Spleen (tissue), 11 donors: ENCODE results near the gene SV2C. TPM values are rescaled to one million over a fixed set of nuclear protein-coding genes. Genes with fewer than 3 reads are reported as not detected.
A peak's percentile ranks its signal among the peaks of the same experiment; 100 is the strongest.

Experiments used
- DNase-seq: peaks from one replicate; pipeline ENCODE4 v3.0.0-alpha.2; 2020
- H3K27ac ChIP-seq, 8 donors: fragments of 200-600 bp; sonication (generic) in 7 of 8; 1 replicate in 4 of 8; 2 replicates in 4 of 8; pipeline versions ENCODE4 v1.5.0 to v1.8.0; 2016 to 2021; ENCODE audit warnings: inconsistent platforms in 4 of 8, mild to moderate bottlenecking in 4 of 8, moderate library complexity in 1 of 8
- H3K27me3 ChIP-seq, 7 donors: fragments of 200-600 bp; sonication (generic) in 6 of 7; replicated peaks in 1 of 7; 1 replicate in 4 of 7; 2 replicates in 3 of 7; pipeline versions ENCODE4 v1.5.0 to v1.8.0; 2016 to 2021; ENCODE audit warnings: inconsistent platforms in 3 of 7, mild to moderate bottlenecking in 1 of 7
- H3K36me3 ChIP-seq, 6 donors: fragments of 200-600 bp; sonication (generic) in 5 of 6; 1 replicate in 4 of 6; 2 replicates in 2 of 6; pipeline versions ENCODE4 v1.5.0 to v1.8.0; 2016 to 2021; ENCODE audit warnings: inconsistent platforms in 2 of 6
- H3K4me1 ChIP-seq, 6 donors: fragments of 200-600 bp; sonication (generic) in 5 of 6; 1 replicate in 3 of 6; 2 replicates in 3 of 6; pipeline versions ENCODE4 v1.5.0 to v1.8.0; 2016 to 2021; ENCODE audit warnings: inconsistent platforms in 3 of 6
- H3K4me3 ChIP-seq, 8 donors: fragments of 200-600 bp; sonication (generic) in 7 of 8; 1 replicate in 4 of 8; 2 replicates in 4 of 8; pipeline versions ENCODE4 v1.5.0 to v1.8.0; 2016 to 2021; ENCODE audit warnings: inconsistent platforms in 4 of 8, mild to moderate bottlenecking in 4 of 8, moderate library complexity in 2 of 8
- H3K9me3 ChIP-seq, 8 donors: fragments of 200-600 bp; sonication (generic) in 7 of 8; 1 replicate in 4 of 8; 2 replicates in 4 of 8; pipeline versions ENCODE4 v1.5.0 to v1.8.0; 2016 to 2021; ENCODE audit warnings: inconsistent platforms in 4 of 8
- POLR2A ChIP-seq, 3 donors: fragments of 450-650 bp; IDR thresholded peaks; one replicate each; pipeline ENCODE4 v1.5.1; 2017; ENCODE audit warnings: antibody characterized with exemption in 3 of 3, mild to moderate bottlenecking in 1 of 3
- POLR2AphosphoS5 ChIP-seq, 3 donors: sonication (generic); formaldehyde crosslinking; IDR thresholded peaks; one replicate each; pipeline ENCODE4 v1.5.1; 2017; ENCODE audit warnings: antibody characterized with exemption in 3 of 3
- WGBS, 5 donors: extraction: QIAGEN DNeasy Blood & Tissue Kit in 3 of 5; methylation state at CpG; one replicate each; pipeline versions ENCODE4 v1.1.5 to v1.1.7; 2013 to 2018; 5-methylcytosine and 5-hydroxymethylcytosine counted together
- intact Hi-C: fragments of 100-400 bp; cut with DNase I; formaldehyde crosslinking; loops from one replicate; pipeline ENCODE4 v1.15.0; 2023; ENCODE audit warnings: low total_unique reads
- polyA plus RNA-seq, 3 donors: library from polyadenylated mRNA; stranded (reverse); fragments of 200-250 nt; gene quantifications; one replicate each; pipeline ENCODE4 v1.2.1, GENCODE V29; 2013
- total RNA-seq, 7 donors: library from RNA; depleted of rRNA in 3 of 7; stranded (reverse); fragments of >200 nt in 3 of 7; fragmentation: NEBNext Ultra II Directional in 4 of 7; extraction: Animal tissue kit (Norgen Biotek cat#: 25700) in 4 of 7; gene quantifications; one replicate each; pipeline versions ENCODE4 v1.1.0 to v1.2.1, GENCODE V29; 2016 to 2021
- TF ChIP-seq, protein P1 (sequence below), 11 experiments: fragments of 200-600 bp in 7 of 11; fragments of 450-650 bp in 4 of 11; sonication (generic) in 4 of 11; IDR thresholded peaks in 8 of 11; conservative IDR thresholded peaks in 3 of 11; 1 replicate in 7 of 11; 2 replicates in 4 of 11; pipeline versions ENCODE4 v1.4.0 to v1.8.0; 2016 to 2021; ENCODE audit warnings: antibody characterized with exemption in 11 of 11, inconsistent platforms in 4 of 11, mild to moderate bottlenecking in 1 of 11
- donor health status: healthy with polysubstance abuse.
- donor health status: DM: no; HTN: no; CAD: no; lungs with moderate emphysema.
- donor health status: DM: no; HTN: no; CAD: no.
- donor health status: Bipolar disorder and iron deficiency.
- donor health status: healthy.
- donor health status: DM: no; HTN: no; CAD: no.
- donor health status: DM: yes; HTN: yes; CAD: no.

Gene SV2C
- total and polyA plus RNA-seq, 10 donors: 0.02 to 0.43 (median 0.11) TPM

DNA sequence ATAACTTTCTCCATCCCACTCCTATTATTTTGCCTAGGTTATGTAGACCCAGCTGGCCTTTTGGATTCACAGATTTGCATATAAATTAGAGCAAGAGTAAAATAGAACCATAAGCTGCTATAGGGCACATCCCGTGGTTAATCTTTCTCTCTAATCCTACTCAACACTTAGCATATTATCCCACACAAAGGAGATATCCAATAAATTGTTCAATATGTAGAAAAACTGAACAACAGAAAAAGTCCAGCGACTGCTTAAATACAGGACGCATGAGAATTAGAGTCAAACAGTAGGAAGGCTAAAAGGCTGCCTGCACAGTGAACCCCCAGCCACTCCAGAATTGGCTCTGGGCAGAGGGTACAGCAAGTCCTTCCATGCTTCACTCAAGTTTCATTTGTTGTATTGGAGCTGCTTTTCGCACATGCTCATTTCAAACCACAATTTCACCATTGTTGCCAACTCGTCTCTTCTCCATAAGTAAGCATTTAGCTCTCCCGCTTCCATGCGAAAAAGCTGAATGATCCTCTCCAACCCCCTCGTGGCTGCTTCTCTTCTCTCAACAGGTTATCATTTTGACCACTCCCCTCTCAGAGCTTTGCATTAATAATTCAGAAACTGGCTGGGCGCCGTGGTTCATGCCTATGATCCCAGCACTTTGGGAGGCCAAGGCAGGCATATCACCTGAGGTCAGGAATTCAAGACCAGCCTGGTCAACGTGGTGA is 305.8 kb downstream of the SV2C start:
- no peaks in the 10 kb centered on the region for H3K9me3 ChIP-seq
- H3K27me3 ChIP-seq: no peaks in the 10 kb centered on the region
- no peaks in the 10 kb centered on the region for H3K36me3 ChIP-seq
- WGBS, 5 donors: 86 to 92% (median 91%) methylated on average over 11 of the region's 11 CpGs
- TF ChIP-seq POLR2A (IDR thresholded peaks at IDR 0.05): no peak
- TF ChIP-seq, protein P1, sequence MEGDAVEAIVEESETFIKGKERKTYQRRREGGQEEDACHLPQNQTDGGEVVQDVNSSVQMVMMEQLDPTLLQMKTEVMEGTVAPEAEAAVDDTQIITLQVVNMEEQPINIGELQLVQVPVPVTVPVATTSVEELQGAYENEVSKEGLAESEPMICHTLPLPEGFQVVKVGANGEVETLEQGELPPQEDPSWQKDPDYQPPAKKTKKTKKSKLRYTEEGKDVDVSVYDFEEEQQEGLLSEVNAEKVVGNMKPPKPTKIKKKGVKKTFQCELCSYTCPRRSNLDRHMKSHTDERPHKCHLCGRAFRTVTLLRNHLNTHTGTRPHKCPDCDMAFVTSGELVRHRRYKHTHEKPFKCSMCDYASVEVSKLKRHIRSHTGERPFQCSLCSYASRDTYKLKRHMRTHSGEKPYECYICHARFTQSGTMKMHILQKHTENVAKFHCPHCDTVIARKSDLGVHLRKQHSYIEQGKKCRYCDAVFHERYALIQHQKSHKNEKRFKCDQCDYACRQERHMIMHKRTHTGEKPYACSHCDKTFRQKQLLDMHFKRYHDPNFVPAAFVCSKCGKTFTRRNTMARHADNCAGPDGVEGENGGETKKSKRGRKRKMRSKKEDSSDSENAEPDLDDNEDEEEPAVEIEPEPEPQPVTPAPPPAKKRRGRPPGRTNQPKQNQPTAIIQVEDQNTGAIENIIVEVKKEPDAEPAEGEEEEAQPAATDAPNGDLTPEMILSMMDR (IDR thresholded peaks at IDR 0.05 in 8 of 11, conservative IDR thresholded peaks at IDR 0.05 in 3 of 11): no peak
- TF ChIP-seq POLR2AphosphoS5 (IDR thresholded peaks at IDR 0.05): no peak
- no peak overlapping the region for H3K4me3 ChIP-seq
- intact Hi-C loops: no loop called here
- H3K4me1 ChIP-seq: peaks cover 0 to 25% (median 14%) of the 10 kb centered on the region in 6 donors
- H3K27ac ChIP-seq: no peak overlapping the region
- DNase-seq: no peak

DNA sequence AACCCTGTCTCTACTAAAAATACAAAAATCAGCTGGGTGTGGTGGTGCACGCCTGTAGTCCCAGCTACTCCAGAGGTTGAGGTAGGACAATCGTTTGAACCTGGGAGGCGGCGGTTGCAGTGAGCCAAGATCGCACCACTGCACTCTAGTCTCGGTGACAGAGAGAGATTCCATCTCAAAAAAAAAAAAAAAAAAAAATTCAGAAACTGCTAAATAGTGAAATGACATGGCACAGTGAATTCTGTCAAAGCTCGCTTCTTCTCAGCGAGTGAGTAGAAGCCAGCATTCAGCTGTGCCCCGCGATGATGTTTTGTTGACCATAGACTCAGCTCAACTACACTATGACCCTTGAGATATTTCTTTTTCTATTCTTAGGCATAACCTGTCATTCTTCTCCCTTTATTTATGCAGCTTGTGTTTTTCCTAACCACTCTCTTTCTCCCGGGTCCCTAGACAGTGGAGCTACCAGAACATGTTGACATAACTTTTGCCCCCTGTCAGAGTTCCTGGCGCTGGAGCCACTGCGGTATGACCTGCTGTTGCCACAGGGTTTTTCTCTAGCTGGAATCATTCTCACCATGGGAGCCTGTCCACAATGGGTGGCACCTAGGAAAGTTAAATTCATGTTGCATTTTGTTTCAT is 306.5 kb downstream of the SV2C start:
- TF ChIP-seq POLR2AphosphoS5 (IDR thresholded peaks at IDR 0.05) (no peak), POLR2A (IDR thresholded peaks at IDR 0.05) (no peak)
- TF ChIP-seq, protein P1 (IDR thresholded peaks at IDR 0.05 in 8 of 11, conservative IDR thresholded peaks at IDR 0.05 in 3 of 11): no peak
- WGBS, 5 donors: 83 to 91% (median 87%) methylated on average over 13 of the region's 13 CpGs
- no peak overlapping the region for H3K27ac ChIP-seq
- intact Hi-C loops: no loop called here
- H3K4me3 ChIP-seq: no peak overlapping the region
- no peaks in the 10 kb centered on the region for H3K36me3 ChIP-seq
- H3K9me3 ChIP-seq: no peaks in the 10 kb centered on the region
- no peaks in the 10 kb centered on the region for H3K27me3 ChIP-seq
- no peak for DNase-seq
- H3K4me1 ChIP-seq: peaks cover 0 to 25% (median 14%) of the 10 kb centered on the region in 6 donors

DNA sequence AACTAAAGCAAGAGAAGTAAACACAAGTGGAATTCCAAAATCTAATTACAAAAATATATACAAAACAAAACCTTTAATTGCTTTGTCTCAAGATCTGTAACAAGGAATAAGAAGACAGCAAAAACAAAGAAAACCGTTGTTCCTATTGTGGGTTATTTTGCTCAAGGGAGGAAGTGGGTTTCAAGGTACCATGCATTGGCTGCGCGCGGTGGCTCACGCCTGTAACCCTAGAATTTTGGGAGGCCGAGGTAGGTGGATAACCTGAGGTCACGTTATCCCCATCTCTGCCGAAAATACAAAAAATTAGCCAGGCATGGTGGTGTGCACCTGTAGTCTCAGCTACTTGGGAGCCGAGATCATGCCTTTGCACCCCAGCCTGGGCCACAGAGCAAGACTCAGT is 307.8 kb downstream of the SV2C start:
- Histone ChIP-seq H3K4me1 (peaks cover 0 to 25% (median 14%) of the 10 kb centered on the region in 6 donors), H3K9me3 (no peaks in the 10 kb centered on the region), H3K4me3 (no peak overlapping the region), H3K27me3 (no peaks in the 10 kb centered on the region), H3K27ac (peak overlapping the region in 3 of 8 donors; percentile 29 to 41 (median 34)), H3K36me3 (no peaks in the 10 kb centered on the region)
- DNase-seq: no peak
- intact Hi-C loops: no loop called here
- 31 to 59% (median 45%) methylated on average over 9 of the region's 9 CpGs for WGBS, 5 donors
- no peak for TF ChIP-seq POLR2AphosphoS5 (IDR thresholded peaks at IDR 0.05)
- TF ChIP-seq, protein P1 (IDR thresholded peaks at IDR 0.05 in 8 of 11, conservative IDR thresholded peaks at IDR 0.05 in 3 of 11): no peak
- no peak for TF ChIP-seq POLR2A (IDR thresholded peaks at IDR 0.05)

DNA sequence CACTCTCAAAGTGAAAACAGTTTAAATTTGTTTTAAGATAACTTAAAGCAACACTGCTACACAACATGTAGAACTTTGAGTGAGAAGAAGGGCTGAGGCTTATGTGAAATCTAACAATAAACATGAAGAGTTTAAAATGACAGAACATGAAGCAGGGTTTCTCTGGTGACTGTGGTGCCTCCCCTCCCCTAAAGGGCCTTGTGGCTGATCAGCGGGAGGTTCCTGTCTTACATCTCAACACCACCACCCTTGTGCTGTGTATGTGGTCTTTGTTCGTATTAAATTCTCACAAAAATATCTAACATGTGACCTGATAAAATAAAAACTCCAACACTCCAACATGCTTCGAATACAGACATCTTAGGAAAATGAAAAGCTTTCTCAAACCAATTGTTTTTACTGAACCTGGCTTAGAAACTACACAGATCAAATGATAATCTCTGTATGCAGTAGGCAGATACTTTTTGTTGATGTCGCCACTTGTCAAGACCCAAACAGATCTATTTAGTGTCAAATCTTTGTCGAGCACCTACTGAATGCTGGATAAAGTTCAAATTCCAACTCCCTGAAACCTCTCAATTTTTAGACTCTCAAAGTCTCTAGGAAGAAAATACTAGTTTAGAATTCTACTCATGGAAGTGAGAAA is 310.0 kb downstream of the SV2C start:
- TF ChIP-seq POLR2AphosphoS5 (IDR thresholded peaks at IDR 0.05) (no peak), POLR2A (IDR thresholded peaks at IDR 0.05) (no peak)
- TF ChIP-seq, protein P1 (IDR thresholded peaks at IDR 0.05 in 8 of 11, conservative IDR thresholded peaks at IDR 0.05 in 3 of 11): no peak
- no peak overlapping the region for H3K27ac ChIP-seq
- WGBS, 5 donors: 59 to 73% (median 63%) methylated on average over 5 of the region's 5 CpGs

More for the DNA sequence above, 310.0 kb downstream of the SV2C start:
- Histone ChIP-seq H3K9me3 (no peaks in the 10 kb centered on the region), H3K4me3 (no peak overlapping the region), H3K4me1 (peaks cover 0 to 25% (median 14%) of the 10 kb centered on the region in 6 donors), H3K27me3 (no peaks in the 10 kb centered on the region), H3K36me3 (no peaks in the 10 kb centered on the region)
- intact Hi-C loops: no loop called here
- no peak for DNase-seq
